Measurements from ENCODE around the gene SUGCT.
"Not testable (repeated sequence)": the region's sequence is repeated elsewhere in the genome, so short reads cannot be mapped to it uniquely, and the experiment has no call there.

Gene SUGCT

DNA sequence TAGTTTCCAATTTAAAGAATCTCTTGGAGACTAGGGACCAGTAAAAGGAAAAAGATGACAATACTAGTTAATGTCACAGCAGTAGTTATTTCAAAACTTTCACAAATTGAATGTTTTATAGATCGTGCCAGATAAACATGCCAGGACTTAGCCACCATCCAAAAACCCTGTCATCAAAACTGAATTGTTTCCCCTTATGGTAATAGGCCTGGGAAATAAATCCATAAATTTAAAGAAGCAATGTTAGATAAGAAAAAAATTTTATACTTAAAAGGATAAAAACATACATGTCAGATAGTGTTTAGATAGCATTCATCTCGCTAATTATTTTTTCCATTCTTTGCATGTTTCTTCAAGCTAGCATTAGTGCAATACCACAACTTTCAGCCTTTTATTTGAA is 71.2 kb downstream of the SUGCT start:
- no peak for DNase-seq

GRCh38 chr7:40211276-40212003 is 76.6 kb downstream of the SUGCT start:
- no peak for DNase-seq

DNA sequence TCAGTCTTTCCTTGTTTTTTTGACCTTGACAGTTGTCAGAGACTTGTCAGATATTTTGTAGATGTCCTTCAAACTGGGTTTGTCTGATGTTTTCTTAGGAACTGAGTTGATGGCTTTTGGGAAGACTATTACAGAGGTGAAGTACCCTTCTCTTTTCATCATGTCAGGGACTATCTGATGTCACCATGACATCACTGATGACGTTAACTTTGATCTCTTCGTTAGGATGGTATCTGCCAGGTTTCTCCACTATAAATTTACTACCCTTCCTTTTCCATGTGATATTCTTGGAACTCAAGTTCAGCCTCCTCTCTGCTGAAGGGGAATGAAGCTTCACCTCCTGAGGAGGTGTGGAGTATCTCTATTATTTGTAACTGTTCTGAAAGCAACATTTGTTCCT is 78.5 kb downstream of the SUGCT start:
- no peak for DNase-seq

DNA sequence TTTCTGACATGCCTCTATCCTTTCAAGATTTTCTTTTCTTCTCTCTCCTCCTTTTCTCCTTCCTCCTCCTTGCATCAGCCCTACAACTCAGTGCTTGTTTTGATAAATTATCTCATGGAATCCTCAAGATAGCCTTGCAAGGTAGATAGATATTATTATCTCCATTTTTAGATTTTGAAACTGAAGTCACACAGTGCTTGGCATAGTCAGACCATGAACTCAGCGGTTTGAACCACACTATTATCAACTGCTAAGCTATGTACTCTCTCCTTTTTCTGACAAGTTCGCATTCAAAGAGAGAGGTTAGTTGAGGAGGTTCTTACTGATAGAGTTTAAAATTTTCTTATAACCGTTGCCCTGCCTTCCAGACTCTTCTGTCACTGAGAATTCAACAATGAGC is 79.1 kb downstream of the SUGCT start:
- no peak for DNase-seq

- DNase-seq: not testable (repeated sequence)
These were observed 83.8 kb downstream of the SUGCT start for GRCh38 chr7:40218612-40219011.

GRCh38 chr7:40219917-40220316 is 85.1 kb downstream of the SUGCT start:
- peak; percentile 88 for DNase-seq

- peak; percentile 70 for DNase-seq
These were observed 85.7 kb downstream of the SUGCT start for GRCh38 chr7:40220421-40220911.

- DNase-seq: peak; percentile 96
These were observed 87.0 kb downstream of the SUGCT start for GRCh38 chr7:40221836-40222235.

- no peak for DNase-seq
These were observed 88.8 kb downstream of the SUGCT start for GRCh38 chr7:40223451-40224127.

DNA sequence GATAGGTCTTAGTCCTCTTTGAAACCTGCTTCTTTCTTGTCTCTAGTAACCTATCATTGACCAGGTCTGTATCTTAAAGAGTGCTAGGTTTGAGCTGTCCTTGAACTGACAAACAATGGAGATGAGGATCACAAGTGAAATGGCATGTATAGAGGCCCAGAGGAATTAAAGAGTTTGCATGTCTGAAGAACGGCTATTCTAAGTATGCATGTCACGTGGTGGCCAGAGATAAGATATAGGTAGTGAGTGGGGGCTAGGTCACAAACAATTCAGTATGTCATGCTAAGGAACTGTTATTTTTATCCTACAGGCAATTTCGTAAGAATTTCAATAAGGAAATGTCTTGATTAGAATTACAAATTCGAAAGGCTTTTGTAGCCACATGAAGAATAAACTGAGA is 95.3 kb downstream of the SUGCT start:
- DNase-seq: no peak

DNA sequence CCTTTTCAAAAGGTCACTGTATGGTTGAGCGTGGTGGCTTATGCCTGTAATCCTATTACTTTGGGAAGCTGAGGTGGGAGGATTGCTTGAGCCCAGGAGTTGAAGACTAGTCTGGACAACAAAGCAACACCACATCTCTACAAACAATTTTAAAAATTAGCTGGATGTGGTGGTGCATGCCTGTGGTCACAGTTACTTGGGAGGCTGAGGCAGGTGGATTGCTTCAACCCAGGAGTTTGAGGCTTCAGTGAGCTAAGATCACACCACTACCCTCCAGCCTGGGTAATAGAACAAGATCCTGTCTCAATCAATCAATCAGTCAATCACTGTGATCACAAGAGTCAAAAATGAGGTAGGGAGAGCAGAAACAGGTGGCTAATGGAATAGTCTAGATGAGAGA is 97.0 kb downstream of the SUGCT start:
- no peak for DNase-seq

GRCh38 chr7:40232242-40232893 is 97.6 kb downstream of the SUGCT start:
- DNase-seq: peak; percentile 77

DNA sequence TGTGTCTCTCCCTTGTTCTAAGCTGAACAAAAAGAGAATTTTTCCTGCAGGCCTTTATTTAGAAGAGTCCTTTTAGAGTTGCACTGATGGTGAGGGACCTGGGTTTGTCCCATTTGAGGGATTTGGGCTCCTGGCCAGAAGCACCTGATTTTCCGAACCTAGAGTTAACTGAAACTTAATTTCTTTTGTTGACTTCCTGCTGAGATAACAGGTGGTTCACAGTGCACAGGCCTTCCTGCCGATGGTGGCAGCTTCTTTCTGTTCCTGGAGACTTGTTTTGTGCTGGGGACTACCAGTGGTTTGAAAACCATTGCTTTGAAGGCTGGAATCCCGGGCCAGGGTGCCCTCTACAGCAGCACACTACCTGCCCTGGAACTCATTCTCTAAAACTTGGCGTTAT is 99.2 kb downstream of the SUGCT start:
- DNase-seq: no peak

DNA sequence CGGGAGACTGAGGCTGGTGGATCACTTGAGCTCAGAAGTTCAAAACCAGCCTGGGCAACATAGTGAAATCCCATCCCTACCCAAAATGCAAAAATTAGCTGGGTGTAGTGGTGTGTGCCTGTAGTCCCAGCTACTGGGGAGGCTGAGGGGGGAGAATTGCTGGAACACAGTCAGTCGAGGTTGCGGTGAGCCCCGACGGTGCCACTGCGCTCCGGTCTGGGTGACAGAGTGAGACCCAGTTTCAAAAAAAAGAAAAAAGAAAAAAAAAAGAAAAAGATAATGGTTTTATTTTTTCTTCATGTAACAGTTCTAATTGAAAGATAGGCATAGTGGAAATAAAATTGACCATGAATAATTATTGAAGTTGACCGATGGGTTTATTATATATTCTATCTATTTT is 99.9 kb downstream of the SUGCT start:
- DNase-seq: no peak

DNA sequence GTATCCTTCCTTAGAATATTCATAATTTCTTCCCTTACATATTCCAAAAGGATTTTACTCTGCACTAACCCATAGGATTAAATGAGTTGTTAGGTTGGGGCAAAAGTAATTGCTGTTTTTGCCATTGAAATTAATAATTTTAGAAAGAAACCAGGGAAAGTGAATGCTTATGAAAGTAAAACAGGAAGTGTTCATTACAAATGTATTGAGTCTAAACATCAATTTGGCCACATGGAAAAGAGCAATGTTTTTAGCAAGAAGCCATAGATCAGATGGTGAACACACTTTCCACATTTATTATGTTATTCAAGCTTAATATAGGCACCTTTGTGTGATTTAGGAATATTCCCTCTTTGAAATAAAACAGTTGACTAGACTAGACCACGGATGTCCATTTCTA is 102.9 kb downstream of the SUGCT start:
- DNase-seq: no peak

DNA sequence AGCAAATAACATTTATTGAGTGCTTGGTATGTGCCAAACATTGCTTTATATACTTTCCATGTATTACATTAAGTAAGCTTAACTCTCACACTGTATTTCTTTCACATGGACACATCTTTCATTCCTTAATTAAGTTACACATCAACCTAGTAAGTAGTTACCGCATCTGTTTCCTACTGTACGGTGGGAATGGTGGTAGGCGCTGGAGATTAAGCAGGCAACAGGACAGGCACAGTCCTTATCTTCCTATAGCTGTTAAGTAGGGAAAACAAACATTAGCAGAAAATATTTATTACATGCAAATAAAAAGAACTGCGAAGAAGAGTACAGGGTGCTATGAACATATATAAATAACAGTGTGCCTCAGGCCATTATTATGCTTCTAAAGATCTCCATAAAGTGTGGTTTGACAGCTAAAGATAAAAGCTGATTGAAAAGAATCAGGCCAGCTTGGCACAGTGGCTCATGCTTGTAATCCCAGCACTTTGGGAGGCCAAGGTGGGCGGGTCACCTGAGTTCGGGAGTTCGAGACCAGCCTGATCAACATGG is 105.0 kb downstream of the SUGCT start:
- DNase-seq: no peak

DNA sequence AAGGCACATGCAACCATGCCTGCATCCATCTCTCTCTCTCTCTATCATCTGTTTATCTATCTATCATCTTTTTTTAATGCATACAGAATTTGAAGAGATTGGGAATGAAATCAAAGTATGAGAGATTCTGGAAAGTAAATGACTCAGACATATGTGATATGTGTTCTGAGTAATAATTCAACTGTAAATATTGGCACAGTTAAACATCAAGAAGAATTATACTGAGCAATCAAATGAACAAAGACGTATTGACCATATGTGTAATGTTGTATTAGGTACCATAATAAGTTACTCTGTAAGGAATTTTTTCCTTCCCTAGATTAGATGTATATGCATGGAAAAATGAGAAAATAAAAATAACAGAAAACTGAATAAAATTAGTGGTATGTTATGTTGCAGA is 108.3 kb downstream of the SUGCT start:
- peak; percentile 23 for DNase-seq

- no peak for DNase-seq
These were observed 109.4 kb downstream of the SUGCT start for GRCh38 chr7:40244226-40244625.

DNA sequence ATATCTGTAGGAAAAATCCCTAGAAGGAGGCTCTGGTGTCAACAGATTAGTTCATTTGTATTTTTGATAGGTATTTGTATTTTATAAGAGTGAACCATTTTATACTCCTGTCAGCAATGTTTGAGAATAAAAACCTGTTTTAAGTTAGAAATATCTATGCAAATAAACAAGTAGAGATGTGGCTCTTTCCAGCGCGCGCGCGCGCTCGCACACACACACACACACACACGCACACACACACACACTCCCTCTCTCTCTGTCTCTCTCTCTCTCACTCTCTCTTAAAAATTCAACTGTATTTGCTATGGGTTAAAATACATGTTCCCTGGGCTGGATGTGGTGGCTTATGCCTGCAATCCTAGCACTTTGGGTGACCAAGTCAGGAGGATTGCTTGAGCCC is 113.9 kb downstream of the SUGCT start:
- no peak for DNase-seq

- not testable (repeated sequence) for DNase-seq
These were observed 118.6 kb downstream of the SUGCT start for GRCh38 chr7:40253444-40253843.

GRCh38 chr7:40263752-40264390 is 129.1 kb downstream of the SUGCT start:
- no peak for DNase-seq

DNA sequence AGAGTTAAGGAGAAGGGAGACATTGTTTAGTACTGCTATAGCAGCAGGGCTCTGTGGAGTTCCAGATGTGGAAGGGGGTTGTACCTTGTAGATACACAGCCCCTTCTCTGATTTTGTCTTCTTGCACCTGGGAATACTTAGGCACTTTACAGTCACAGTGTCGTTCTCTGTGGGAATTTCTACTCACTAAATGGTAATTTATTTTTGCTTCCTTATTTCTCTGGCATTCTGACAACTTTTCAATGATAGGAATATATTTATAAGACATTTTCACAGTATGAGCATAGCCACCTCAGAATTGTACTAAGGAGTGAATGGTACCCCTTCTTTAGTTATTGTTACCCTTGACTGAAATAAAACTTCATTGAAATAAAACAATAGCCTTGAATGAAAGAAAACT is 132.8 kb downstream of the SUGCT start:
- DNase-seq: no peak

- not testable (repeated sequence) for DNase-seq
These were observed 134.0 kb downstream of the SUGCT start for GRCh38 chr7:40268810-40269209.

Measured in HCEC 1CT (cell line).